IPS DF 6.9 (cell line): ENCODE results near the gene EIF2B5.

ENCODE experiments used
- DNase-seq: peaks from one replicate; pipeline ENCODE4 v3.0.0-alpha.2; 2013; ENCODE audit warnings: low read depth, low spot score
- H3K27ac ChIP-seq: one replicate; pipeline ENCODE4 v1.5.1; 2013; ENCODE audit warnings: low read length, control low read depth
- H3K27me3 ChIP-seq: 2 replicates; pipeline ENCODE4 v1.6.1; 2013; ENCODE audit warnings: mild to moderate bottlenecking, low read length; ENCODE audit not compliant: control insufficient read depth, insufficient read depth
- H3K36me3 ChIP-seq: 2 replicates; pipeline ENCODE4 v1.6.1; 2013; ENCODE audit warnings: low read length; ENCODE audit not compliant: control insufficient read depth, insufficient read depth
- H3K4me1 ChIP-seq: 2 replicates; pipeline ENCODE4 v1.6.1; 2013; ENCODE audit warnings: low read length; ENCODE audit not compliant: control insufficient read depth, insufficient read depth
- H3K4me3 ChIP-seq: 2 replicates; pipeline ENCODE4 v1.5.1; 2013; ENCODE audit warnings: mild to moderate bottlenecking, low read length
- H3K9me3 ChIP-seq: 2 replicates; pipeline ENCODE4 v1.6.1; 2013; ENCODE audit warnings: low read length, inconsistent platforms; ENCODE audit not compliant: control insufficient read depth, insufficient read depth
- WGBS: extraction: QIAGEN DNeasy Blood & Tissue Kit; methylation state at CpG from one replicate; pipeline ENCODE4 v1.1.7; 2013; ENCODE audit warnings: mixed read lengths, missing lambda C conversion rate; ENCODE audit not compliant: insufficient read length, insufficient coverage; 5-methylcytosine and 5-hydroxymethylcytosine counted together

Gene EIF2B5

GRCh38 chr3:184172681-184173373 lies 37.7 kb downstream of the EIF2B5 start:
- no peak for DNase-seq
- H3K9me3 ChIP-seq: no peaks in the 10 kb centered on the region
- no CpG with 5 or more reads among the region's 5 CpGs for WGBS
- H3K27ac ChIP-seq: no peak overlapping the region
- no peaks in the 10 kb centered on the region for H3K27me3 ChIP-seq
- peaks cover 1% of the 10 kb centered on the region; the same call in 1 of the 2 replicates for H3K4me1 ChIP-seq
- H3K36me3 ChIP-seq: peaks cover 27% of the 10 kb centered on the region
- H3K4me3 ChIP-seq: no peak overlapping the region

DNA sequence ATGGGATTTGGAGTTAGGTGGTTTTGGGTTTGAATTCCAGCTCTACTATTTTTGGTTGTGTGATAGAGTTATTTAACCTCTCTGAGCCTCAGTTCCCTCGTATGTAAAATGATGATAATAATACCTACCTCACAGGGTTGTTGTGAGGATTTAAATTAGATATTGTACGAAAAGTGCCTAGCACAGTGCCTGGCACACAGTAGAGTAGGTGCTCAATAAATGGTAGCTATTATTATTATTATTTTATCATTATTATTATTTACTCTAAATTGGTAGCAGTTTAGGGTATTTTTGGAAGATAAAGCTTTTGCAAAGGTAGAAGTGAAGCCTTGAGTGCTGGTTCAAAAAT lies 38.2 kb downstream of the EIF2B5 start:
- DNase-seq: no peak
- WGBS: no CpG with 5 or more reads among the region's 2 CpGs
- no peak overlapping the region for H3K27ac ChIP-seq
- no peaks in the 10 kb centered on the region for H3K27me3 ChIP-seq
- H3K9me3 ChIP-seq: no peaks in the 10 kb centered on the region
- peaks cover 26% of the 10 kb centered on the region for H3K36me3 ChIP-seq
- peaks cover 1% of the 10 kb centered on the region; the same call in 1 of the 2 replicates for H3K4me1 ChIP-seq
- H3K4me3 ChIP-seq: no peak overlapping the region

DNA sequence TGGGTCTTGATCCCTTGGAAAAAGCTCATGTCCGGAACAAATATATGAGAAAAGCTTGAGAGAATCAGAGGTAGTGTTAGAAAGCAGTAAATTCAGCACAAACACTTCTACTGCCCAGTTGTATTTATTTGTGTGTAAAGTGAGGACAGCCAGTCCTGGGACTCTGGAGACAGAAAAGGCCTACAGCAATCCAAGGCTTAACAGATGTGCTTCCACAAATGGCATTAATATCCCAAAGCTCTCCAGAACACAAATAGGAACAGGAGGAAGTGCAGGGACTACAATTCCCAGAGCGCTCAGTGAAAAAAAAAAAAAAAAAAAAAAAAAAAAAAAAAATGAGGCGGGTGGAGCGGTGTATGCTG lies 39.1 kb downstream of the EIF2B5 start:
- Histone ChIP-seq H3K27me3 (no peaks in the 10 kb centered on the region), H3K27ac (no peak overlapping the region), H3K9me3 (no peaks in the 10 kb centered on the region), H3K36me3 (peaks cover 28% of the 10 kb centered on the region), H3K4me3 (no peak overlapping the region), H3K4me1 (peaks cover 1% of the 10 kb centered on the region; the same call in 1 of the 2 replicates)
- no peak for DNase-seq
- WGBS: no CpG with 5 or more reads among the region's 4 CpGs

GRCh38 chr3:184174646-184175492 lies 39.7 kb downstream of the EIF2B5 start, which contains the start of gene AP2M1:
Gene AP2M1, plus strand, starts transcription at chr3:184174855. Its CDS starts 2,139 bp downstream, at chr3:184176994.
- Histone ChIP-seq H3K9me3 (no peaks in the 10 kb centered on the region), H3K4me3 (peak within 1 kb of the TSS; percentile 86), H3K27me3 (no peaks in the 10 kb centered on the region), H3K36me3 (peaks cover 27% of the 10 kb centered on the region), H3K27ac (no peak within 1 kb of the TSS), H3K4me1 (peaks cover 1% of the 10 kb centered on the region; the same call in 1 of the 2 replicates)
- WGBS: no CpG with 5 or more reads among the region's 73 CpGs
- peak; percentile 94 for DNase-seq

GRCh38 chr3:184175506-184175905 lies 40.3 kb downstream of the EIF2B5 start:
- peak overlapping the region; percentile 86 for H3K4me3 ChIP-seq
- peaks cover 27% of the 10 kb centered on the region for H3K36me3 ChIP-seq
- no peak overlapping the region for H3K27ac ChIP-seq
- no peaks in the 10 kb centered on the region for H3K27me3 ChIP-seq
- H3K4me1 ChIP-seq: peaks cover 1% of the 10 kb centered on the region; the same call in 1 of the 2 replicates
- H3K9me3 ChIP-seq: no peaks in the 10 kb centered on the region
- no CpG with 5 or more reads among the region's 8 CpGs for WGBS
- DNase-seq: no peak

GRCh38 chr3:184175981-184176376 lies 40.8 kb downstream of the EIF2B5 start:
- WGBS: no CpG with 5 or more reads among the region's 3 CpGs
- H3K4me1 ChIP-seq: peaks cover 1% of the 10 kb centered on the region; the same call in 1 of the 2 replicates
- H3K9me3 ChIP-seq: no peaks in the 10 kb centered on the region
- H3K4me3 ChIP-seq: peak overlapping the region; percentile 10; the same call in 1 of the 2 replicates
- H3K27me3 ChIP-seq: no peaks in the 10 kb centered on the region
- peaks cover 28% of the 10 kb centered on the region for H3K36me3 ChIP-seq
- no peak overlapping the region for H3K27ac ChIP-seq
- DNase-seq: no peak

DNA sequence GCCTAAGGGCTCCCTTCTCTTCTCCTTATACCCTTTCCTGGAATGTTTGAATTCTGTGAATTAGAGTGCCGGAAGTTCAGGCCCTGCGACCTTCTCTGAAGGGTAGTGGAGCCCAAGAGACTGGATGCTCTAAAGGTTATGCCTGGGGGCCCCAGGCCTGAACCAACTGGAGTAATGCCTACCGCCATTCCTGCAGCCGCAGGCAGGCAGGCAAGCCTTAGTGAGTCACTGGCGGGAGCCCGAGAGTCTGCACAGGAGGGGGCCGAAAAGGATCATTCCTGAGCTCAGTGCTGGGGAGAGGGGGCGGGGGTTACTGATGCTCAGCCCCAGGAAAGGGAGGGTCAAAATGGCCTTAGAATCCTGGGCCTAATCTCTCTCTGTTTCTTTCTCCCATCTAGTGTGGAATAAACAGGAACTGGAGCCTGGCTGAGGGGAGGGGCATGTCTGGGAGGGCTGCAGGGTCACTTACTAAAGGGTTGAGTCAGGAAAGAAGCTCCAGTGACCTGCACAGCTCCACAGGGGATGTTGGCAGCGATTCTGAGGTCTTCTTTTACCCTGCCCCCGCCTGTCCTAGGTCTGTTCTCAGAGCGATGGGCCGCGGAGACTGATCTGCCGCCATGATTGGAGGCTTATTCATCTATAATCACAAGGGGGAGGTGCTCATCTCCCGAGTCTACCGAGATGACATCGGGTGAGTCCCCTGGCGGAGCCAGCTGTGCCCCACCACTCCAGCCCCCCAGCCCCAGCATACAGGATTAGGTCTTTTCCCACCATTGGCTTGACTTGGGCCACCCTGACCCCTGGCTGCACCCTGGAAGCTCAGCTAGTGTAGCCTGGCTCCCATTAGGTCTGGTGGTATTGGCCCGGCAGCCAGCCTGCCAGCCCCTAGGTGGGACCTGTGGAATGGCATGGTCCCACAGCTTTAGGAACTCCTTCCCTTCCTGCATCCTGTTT lies 41.5 kb downstream of the EIF2B5 start:
- no peaks in the 10 kb centered on the region for H3K9me3 ChIP-seq
- H3K4me3 ChIP-seq: peak overlapping the region; percentile 10; the same call in 1 of the 2 replicates
- H3K27me3 ChIP-seq: no peaks in the 10 kb centered on the region
- WGBS: no CpG with 5 or more reads among the region's 19 CpGs
- H3K36me3 ChIP-seq: peaks cover 31% of the 10 kb centered on the region
- peaks cover 1% of the 10 kb centered on the region; the same call in 1 of the 2 replicates for H3K4me1 ChIP-seq
- no peak for DNase-seq
- H3K27ac ChIP-seq: no peak overlapping the region

DNA sequence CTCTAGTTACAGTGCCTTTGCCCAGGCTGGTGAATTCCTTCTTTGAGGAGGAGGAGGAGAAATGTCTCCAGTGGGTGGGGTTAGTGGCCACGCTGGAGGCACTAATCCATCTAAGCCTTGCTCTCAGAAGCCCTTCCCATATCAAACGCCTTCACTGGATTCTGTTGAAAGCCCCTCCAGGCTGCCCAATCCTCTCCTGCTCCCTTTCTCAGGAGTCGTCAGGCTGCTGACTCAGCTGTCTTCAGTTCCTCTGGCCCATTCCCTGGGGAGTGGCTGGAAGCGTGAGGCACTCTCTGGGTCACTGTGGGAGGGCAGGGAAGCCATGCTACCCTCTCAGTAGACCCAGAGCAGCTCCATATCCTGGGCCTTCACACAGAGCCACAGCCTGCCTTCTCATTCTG lies 42.2 kb downstream of the EIF2B5 start:
- Histone ChIP-seq H3K9me3 (no peaks in the 10 kb centered on the region), H3K36me3 (peaks cover 38% of the 10 kb centered on the region), H3K4me3 (no peak overlapping the region), H3K27me3 (no peaks in the 10 kb centered on the region), H3K4me1 (peaks cover 1% of the 10 kb centered on the region; the same call in 1 of the 2 replicates), H3K27ac (no peak overlapping the region)
- no CpG with 5 or more reads among the region's 4 CpGs for whole genome bisulfite sequencing
- no peak for DNase-seq

- H3K4me1 ChIP-seq: peaks cover 1% of the 10 kb centered on the region; the same call in 1 of the 2 replicates
- no CpG with 5 or more reads among the region's 14 CpGs for WGBS
- no peak overlapping the region for H3K27ac ChIP-seq
- no peak overlapping the region for H3K4me3 ChIP-seq
- no peaks in the 10 kb centered on the region for H3K27me3 ChIP-seq
- no peaks in the 10 kb centered on the region for H3K9me3 ChIP-seq
- H3K36me3 ChIP-seq: peaks cover 41% of the 10 kb centered on the region
- no peak for DNase-seq
Observed at GRCh38 chr3:184177767-184178306, 42.7 kb downstream of the EIF2B5 start.
